ENCODE data around the gene LIMK2.

Gene LIMK2

DNA sequence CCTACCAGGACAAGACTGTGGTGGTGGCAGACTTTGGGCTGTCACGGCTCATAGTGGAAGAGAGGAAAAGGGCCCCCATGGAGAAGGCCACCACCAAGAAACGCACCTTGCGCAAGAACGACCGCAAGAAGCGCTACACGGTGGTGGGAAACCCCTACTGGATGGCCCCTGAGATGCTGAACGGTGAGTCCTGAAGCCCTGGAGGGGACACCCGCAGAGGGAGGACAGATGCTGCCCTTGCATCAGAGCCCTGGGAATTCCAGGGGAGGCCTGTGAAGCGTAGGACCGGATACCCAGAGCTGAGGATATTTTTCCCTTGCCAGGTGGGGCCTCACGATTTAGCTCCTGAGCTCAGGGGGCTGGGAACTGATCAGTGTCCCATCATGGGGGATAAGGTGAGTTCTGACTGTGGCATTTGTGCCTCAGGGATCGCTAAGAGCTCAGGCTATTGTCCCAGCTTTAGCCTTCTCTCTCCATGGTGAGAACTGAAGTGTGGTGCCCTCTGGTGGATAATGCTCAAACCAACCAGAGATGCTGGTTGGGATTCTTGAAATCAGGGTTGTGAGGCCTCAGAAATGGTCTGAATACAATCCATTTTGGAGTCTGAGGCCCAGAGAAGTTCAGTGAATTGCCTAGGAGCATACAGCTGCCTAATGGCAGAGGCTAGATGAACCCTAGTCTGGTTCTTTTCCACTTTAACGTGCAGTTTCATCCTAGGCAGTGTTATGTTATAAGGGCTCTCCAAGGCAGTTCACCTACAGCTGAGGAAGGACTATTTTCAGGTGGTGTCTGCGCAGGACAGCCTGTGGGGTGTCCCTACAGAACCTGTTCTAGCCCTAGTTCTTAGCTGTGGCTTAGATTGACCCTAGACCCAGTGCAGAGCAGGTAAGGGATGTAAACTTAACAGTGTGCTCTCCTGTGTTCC is 60.7 kb downstream of the LIMK2 start:
- DNase-seq (ENCODE audit: low read depth in 2 of 2): no peak

GRCh38 chr22:31274017-31274416 is 61.9 kb downstream of the LIMK2 start:
- DNase-seq (ENCODE audit: low read depth in 2 of 2): no peak

- DNase-seq (ENCODE audit: low read depth in 2 of 2): no peak
Observed at GRCh38 chr22:31275018-31275417, 62.9 kb downstream of the LIMK2 start.

DNA sequence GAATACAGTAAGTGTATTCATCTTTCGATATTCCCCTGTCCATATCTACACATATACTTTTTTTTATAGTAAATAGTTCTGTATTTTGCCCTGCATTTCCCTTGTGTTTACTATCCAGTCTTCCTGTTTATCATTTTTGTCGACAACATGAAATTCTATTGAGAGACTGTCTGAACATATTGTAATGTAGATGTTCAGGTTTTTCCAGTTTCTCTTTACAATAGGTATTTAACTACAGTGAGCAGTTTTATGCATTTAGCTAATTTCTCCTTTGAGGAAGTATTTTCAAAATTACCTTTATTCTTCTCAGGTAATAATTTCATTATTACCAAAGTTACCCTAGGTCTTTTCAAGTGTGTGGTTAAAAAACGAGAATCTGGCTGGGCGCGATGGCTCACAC is 63.5 kb downstream of the LIMK2 start:
- no peak for DNase-seq (ENCODE audit: low read depth in 2 of 2)

GRCh38 chr22:31276426-31277167 is 64.5 kb downstream of the LIMK2 start:
- no peak for DNase-seq (ENCODE audit: low read depth in 2 of 2)

DNA sequence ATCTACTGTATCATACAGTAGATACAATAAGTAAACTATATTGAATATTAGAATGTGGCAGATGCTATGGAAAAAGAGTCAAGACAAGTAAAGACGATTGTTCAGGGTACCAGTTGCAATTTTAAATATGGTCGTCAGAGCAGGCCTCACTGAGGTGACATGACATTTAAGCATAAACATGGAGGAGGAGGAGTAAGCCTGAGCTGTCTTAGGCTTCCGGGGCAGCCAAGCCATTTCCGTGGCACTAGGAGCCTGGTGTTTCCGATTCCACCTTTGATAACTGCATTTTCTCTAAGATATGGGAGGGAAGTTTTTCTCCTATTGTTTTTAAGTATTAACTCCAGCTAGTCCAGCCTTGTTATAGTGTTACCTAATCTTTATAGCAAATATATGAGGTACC is 65.6 kb downstream of the LIMK2 start:
- no peak for DNase-seq (ENCODE audit: low read depth in 2 of 2)

- DNase-seq (ENCODE audit: low read depth in 2 of 2): no peak
Observed at GRCh38 chr22:31278151-31278621, 66.1 kb downstream of the LIMK2 start.

GRCh38 chr22:31278626-31279326 is 66.7 kb downstream of the LIMK2 start:
- no peak for DNase-seq (ENCODE audit: low read depth in 2 of 2)

DNA sequence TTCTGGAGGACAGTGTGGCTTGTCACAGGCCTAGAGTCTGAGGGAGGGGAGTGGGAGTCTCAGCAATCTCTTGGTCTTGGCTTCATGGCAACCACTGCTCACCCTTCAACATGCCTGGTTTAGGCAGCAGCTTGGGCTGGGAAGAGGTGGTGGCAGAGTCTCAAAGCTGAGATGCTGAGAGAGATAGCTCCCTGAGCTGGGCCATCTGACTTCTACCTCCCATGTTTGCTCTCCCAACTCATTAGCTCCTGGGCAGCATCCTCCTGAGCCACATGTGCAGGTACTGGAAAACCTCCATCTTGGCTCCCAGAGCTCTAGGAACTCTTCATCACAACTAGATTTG is 67.2 kb downstream of the LIMK2 start:
- DNase-seq (ENCODE audit: low read depth in 2 of 2): no peak

DNA sequence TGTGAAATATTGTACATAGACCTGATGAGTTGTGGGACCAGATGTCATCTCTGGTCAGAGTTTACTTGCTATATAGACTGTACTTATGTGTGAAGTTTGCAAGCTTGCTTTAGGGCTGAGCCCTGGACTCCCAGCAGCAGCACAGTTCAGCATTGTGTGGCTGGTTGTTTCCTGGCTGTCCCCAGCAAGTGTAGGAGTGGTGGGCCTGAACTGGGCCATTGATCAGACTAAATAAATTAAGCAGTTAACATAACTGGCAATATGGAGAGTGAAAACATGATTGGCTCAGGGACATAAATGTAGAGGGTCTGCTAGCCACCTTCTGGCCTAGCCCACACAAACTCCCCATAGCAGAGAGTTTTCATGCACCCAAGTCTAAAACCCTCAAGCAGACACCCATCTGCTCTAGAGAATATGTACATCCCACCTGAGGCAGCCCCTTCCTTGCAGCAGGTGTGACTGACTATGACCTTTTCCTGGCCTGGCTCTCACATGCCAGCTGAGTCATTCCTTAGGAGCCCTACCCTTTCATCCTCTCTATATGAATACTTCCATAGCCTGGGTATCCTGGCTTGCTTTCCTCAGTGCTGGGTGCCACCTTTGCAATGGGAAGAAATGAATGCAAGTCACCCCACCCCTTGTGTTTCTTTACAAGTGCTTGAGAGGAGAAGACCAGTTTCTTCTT is 67.9 kb downstream of the LIMK2 start:
- DNase-seq (ENCODE audit: low read depth in 2 of 2): no peak

DNA sequence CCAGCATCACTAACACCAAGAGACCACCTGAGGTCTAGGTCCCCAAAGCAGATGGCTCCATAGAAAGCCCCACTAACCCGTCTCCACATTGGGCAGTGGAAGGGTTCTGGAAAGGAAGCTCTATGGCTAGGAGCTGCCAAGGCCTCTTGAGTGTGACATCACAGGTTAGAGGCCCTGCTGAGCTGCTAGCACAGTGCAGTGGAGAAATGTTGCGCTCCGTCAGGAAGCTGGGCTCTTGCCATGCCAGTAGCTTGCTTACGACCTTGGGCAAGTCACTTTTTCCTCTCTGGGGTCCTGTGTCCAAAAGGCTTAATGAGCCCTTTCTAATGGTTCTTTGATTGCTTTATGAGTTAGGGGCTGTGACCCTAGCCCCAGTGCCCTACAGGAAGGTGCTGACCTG is 69.6 kb downstream of the LIMK2 start:
- no peak for DNase-seq (ENCODE audit: low read depth in 2 of 2)

GRCh38 chr22:31282748-31283468 is 70.8 kb downstream of the LIMK2 start:
- DNase-seq (ENCODE audit: low read depth in 2 of 2): no peak

- DNase-seq (ENCODE audit: low read depth in 2 of 2): no peak
Observed at GRCh38 chr22:31284281-31285155, 72.4 kb downstream of the LIMK2 start.

GRCh38 chr22:31286360-31287255 is 74.5 kb downstream of the LIMK2 start:
- peak; percentile 41 to 60 for DNase-seq (ENCODE audit: low read depth in 2 of 2)

- DNase-seq (ENCODE audit: low read depth in 2 of 2): no peak
Observed at GRCh38 chr22:31287818-31288495, 75.9 kb downstream of the LIMK2 start.

- DNase-seq (ENCODE audit: low read depth in 2 of 2): no peak
Observed at GRCh38 chr22:31288496-31289240, 76.6 kb downstream of the LIMK2 start.

- no peak for DNase-seq (ENCODE audit: low read depth in 2 of 2)
Observed at GRCh38 chr22:31289344-31289743, 77.2 kb downstream of the LIMK2 start.

Data from stimulated activated CD8-positive, alpha-beta memory T cell treated with anti-CD3 and anti-CD28 coated beads, Interleukin-7, amount 100 ng/mL, for 4 hours (primary cell).